HL-60 (cell line): Measurements from ENCODE around the gene PACS1.

Source experiments
- CTCF ChIP-seq: IDR thresholded peaks from one replicate; pipeline ENCODE4 v1.5.1; 2011; ENCODE audit warnings: low read length, control low read depth, inconsistent platforms; ENCODE audit not compliant: insufficient read depth
- GABPA ChIP-seq: IDR thresholded peaks from 2 replicates; pipeline ENCODE4 v1.6.1; 2012; ENCODE audit warnings: low read depth
- POLR2AphosphoS5 ChIP-seq: IDR thresholded peaks from 2 replicates; pipeline ENCODE4 v1.6.1; 2012; ENCODE audit warnings: low read depth
- SPI1 ChIP-seq: IDR thresholded peaks from 2 replicates; pipeline ENCODE4 v1.6.1; 2012; ENCODE audit warnings: low read depth, mild to moderate bottlenecking, borderline replicate concordance

- no peak for TF ChIP-seq CTCF
- no peak for TF ChIP-seq POLR2AphosphoS5
- TF ChIP-seq GABPA: no peak
- TF ChIP-seq SPI1: no peak
Measured at GRCh38 chr11:66037327-66037726, 32.7 kb upstream of the PACS1 start.
